ENCODE results near the gene PLA2G7.

- TF ChIP-seq CTCF (IDR thresholded peaks at IDR 0.05) (no peak), EZH2 (IDR thresholded peaks at IDR 0.05) (no peak)
These were observed 46.8 kb downstream of the PLA2G7 start for GRCh38 chr6:46688117-46688965.

Measured in neural progenitor cell (in vitro differentiated cells).